Esophagus muscularis mucosa (tissue), 4 donors: ENCODE measurements around the gene SLC48A1.

Source experiments
- EP300 ChIP-seq: sonication (generic); formaldehyde crosslinking; IDR thresholded peaks from one replicate; pipeline ENCODE4 v1.6.1; 2017; ENCODE audit warnings: antibody characterized with exemption
- POLR2AphosphoS5 ChIP-seq, 2 donors: sonication (generic); formaldehyde crosslinking; IDR thresholded peaks; one replicate each; pipeline ENCODE4 v1.6.1; 2017; ENCODE audit warnings: antibody characterized with exemption in 2 of 2
- TF ChIP-seq, protein P1 (sequence below), 3 experiments: fragments of 200-600 bp in 2 of 3; fragments of 450-650 bp in 1 of 3; sonication (generic) in 2 of 3; IDR thresholded peaks; one replicate each; pipeline ENCODE4 v1.5.1; 2017 to 2019; ENCODE audit warnings: antibody characterized with exemption in 3 of 3, mild to moderate bottlenecking in 2 of 3, moderate library complexity in 1 of 3

DNA sequence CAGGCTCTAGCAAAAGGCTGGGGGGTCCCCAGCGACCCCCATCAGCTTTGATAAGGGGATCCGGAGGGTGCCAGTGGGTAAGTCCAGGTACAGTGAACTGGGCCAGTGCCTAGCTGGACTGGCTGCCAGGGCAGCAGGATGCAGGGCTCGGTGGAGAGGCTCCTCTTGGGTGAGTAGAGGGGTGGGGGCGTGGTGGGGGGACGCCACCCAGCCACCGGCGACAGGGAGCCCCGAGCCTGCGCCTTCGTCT is 14.5 kb upstream of the SLC48A1 start:
- TF ChIP-seq, protein P1, sequence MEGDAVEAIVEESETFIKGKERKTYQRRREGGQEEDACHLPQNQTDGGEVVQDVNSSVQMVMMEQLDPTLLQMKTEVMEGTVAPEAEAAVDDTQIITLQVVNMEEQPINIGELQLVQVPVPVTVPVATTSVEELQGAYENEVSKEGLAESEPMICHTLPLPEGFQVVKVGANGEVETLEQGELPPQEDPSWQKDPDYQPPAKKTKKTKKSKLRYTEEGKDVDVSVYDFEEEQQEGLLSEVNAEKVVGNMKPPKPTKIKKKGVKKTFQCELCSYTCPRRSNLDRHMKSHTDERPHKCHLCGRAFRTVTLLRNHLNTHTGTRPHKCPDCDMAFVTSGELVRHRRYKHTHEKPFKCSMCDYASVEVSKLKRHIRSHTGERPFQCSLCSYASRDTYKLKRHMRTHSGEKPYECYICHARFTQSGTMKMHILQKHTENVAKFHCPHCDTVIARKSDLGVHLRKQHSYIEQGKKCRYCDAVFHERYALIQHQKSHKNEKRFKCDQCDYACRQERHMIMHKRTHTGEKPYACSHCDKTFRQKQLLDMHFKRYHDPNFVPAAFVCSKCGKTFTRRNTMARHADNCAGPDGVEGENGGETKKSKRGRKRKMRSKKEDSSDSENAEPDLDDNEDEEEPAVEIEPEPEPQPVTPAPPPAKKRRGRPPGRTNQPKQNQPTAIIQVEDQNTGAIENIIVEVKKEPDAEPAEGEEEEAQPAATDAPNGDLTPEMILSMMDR (IDR thresholded peaks at IDR 0.05) = no peak
- no peak for TF ChIP-seq EP300
- TF ChIP-seq POLR2AphosphoS5 (IDR thresholded peaks at IDR 0.05) = no peak
